Airway epithelial cell (primary cell): ENCODE data around the gene PNLIPRP2. TPM values are rescaled to one million over a fixed set of nuclear protein-coding genes. Genes with fewer than 3 reads are reported as not detected.

Experiments used
- total RNA-seq: library from RNA; depleted of rRNA; stranded (reverse); fragments of >200 nt; gene quantifications from 2 replicates; pipeline ENCODE4 v1.2.3, GENCODE V29; 2015

The PNLIPRP2 gene
- not detected in 2 replicates for total RNA-seq

GRCh38 chr10:116620423-116621400 is at the start of gene PNLIPRP2:
Gene PNLIPRP2 (plus strand): TSS chr10:116620953.

GRCh38 chr10:116590590-116591444 is 29.9 kb upstream of the PNLIPRP2 start, which contains the start of gene PNLIPRP1:
Gene PNLIPRP1 (plus strand): TSS chr10:116590959. CDS start chr10:116591130, 171 bp downstream.

Other genes with a start within 250 kb of the PNLIPRP2 start
- 12.0 and 13.5 TPM in 2 replicates for gene PNLIPRP3, start 193.1 kb upstream of the PNLIPRP2 start, total RNA-seq
- gene PNLIP, start 75.0 kb upstream of the PNLIPRP2 start, total RNA-seq: not detected in 2 replicates
- gene PNLIPRP1, start 30.0 kb upstream of the PNLIPRP2 start, total RNA-seq: not detected in 2 replicates
- gene HSPA12A, start 121.6 kb downstream of the PNLIPRP2 start, total RNA-seq: 1.5 and 2.2 TPM in 2 replicates
- not detected in 2 replicates for gene ENO4, start 228.5 kb downstream of the PNLIPRP2 start, total RNA-seq